A549 treated with ZK216348 at 1 μM for 4 hours (cell line): ENCODE data around the gene FBXL15. TPM values are rescaled to one million over a fixed set of nuclear protein-coding genes. Genes with fewer than 3 reads are reported as not detected.

Experiments used
- total RNA-seq: library from RNA; stranded (reverse); fragments of 200-300 nt; extraction: Qiagen RNA extraction; gene quantifications from 5 replicates; pipeline ENCODE4 v1.2.3, GENCODE V29; 2022; ENCODE audit warnings: low read depth

Gene FBXL15, protein sequence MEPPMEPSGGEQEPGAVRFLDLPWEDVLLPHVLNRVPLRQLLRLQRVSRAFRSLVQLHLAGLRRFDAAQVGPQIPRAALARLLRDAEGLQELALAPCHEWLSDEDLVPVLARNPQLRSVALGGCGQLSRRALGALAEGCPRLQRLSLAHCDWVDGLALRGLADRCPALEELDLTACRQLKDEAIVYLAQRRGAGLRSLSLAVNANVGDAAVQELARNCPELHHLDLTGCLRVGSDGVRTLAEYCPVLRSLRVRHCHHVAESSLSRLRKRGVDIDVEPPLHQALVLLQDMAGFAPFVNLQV
- 4.9 to 11.4 TPM (median 8.5 TPM) in 5 replicates for total RNA-seq

DNA sequence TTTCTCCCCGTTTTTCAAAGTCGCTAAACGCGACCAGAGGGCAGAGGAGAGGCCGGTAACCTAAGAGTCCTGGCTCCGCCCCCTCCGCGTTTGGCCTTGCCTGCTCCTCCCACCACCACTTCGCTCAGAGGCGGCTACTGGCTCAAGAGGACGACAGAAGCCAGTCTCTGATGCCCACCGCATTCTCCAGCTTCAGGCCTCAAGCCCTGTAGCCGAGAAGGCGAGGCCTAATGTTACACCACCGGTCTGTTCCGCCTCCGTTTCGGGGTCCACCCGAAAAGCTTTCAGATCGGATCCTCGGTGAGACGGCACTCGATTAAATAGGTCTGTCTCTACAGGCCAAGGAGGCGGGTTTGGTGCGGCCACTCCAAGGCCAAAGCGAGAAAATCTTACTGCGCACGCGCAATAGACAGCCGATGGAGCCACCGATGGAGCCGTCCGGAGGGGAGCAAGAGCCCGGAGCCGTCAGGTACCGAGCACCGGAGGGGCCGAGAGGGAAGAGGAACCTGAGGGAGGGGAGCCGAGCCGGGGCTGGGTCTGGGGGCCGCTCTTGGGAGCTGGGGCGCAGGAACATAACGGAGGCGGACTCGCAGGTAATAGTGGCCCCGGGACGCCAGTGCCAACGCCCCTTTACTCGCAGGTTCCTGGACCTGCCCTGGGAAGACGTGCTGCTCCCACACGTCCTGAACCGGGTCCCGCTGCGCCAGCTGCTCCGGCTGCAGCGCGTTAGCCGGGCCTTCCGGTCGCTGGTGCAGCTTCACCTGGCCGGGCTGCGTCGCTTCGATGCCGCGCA is at the start of gene FBXL15:
Gene FBXL15, plus strand, starts transcription at position 123 of the 793 bp plus-strand sequence. Its CDS starts 294 bp downstream, at position 417.

GRCh38 chr10:102395400-102396316 is 25.0 kb upstream of the FBXL15 start, which contains the start of gene NFKB2:
Gene NFKB2, plus strand, starts transcription at chr10:102395705. Its CDS starts 255 bp downstream, at chr10:102395960.

GRCh38 chr10:102418622-102419268 is 1.9 kb upstream of the FBXL15 start, which contains the start of gene PSD:
Gene PSD, minus strand, starts transcription at chr10:102418785. Its CDS starts 1,747 bp downstream, at chr10:102417038.

GRCh38 chr10:102432162-102432950 is 11.7 kb downstream of the FBXL15 start, which contains the start of gene CUEDC2:
Gene CUEDC2, minus strand, starts transcription at chr10:102432574. Its CDS starts 7,386 bp downstream, at chr10:102425188.

DNA sequence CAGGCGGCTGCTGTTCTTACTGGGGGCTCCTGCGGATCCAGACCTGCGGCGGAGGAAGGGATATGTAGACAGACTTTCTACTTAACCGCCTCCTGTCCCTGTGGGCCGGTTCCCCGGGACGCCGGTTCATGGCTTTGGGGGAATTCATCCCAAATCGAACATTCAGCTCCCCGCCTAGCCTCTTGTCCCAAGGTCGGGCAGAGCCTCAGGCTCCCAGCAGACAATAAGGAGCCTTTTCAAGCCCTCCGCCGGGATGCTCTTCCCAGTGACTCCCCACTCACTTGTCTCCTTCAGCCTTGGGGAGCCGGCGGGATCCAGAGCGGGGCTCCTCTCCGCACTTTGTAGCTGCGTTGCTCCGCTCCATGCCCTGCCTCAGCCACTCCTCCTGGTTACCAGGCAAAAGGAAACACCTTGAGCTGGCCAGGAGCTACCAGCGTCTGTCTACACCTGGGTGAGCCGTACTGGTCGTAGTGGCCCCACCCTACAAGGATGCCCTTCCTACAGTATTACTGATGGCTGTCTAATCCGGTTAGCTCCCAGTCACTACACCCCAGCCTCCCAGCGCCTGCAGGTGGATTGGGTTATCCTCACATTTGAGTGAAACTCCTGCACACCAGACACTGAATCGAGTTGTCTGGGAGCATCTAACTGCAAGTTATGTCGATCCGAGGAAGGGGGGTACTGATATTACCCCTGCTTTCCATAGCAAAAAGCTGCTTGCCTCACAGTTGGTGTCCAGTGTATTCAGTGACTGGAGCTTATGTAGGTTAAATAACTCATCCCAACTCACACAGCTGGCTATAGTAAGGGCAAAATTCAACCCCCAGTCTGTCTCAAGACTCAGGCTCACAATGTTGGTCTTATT is 30.7 kb downstream of the FBXL15 start, which contains the start of gene C10orf95:
Gene C10orf95, minus strand, starts transcription at position 439 of the 865 bp plus-strand sequence. CDS start 450 bp downstream, outside the sequence.

Other genes starting within 250 kb of the FBXL15 start
- 0.38 to 0.73 TPM (median 0.62 TPM) in 4 of 5 replicates, not detected in the other for gene ELOVL3, start 194.5 kb upstream of the FBXL15 start, total RNA-seq
- 0.33 to 0.90 TPM (median 0.55 TPM) in 5 replicates for gene PITX3, start 179.3 kb upstream of the FBXL15 start, total RNA-seq
- 16.8 to 30.0 TPM (median 26.1 TPM) in 5 replicates for gene GBF1, start 175.3 kb upstream of the FBXL15 start, total RNA-seq
- 44.9 to 75.7 TPM (median 64.7 TPM) in 5 replicates for gene NFKB2, start 25.1 kb upstream of the FBXL15 start, total RNA-seq
- 0.34 to 0.61 TPM (median 0.51 TPM) in 5 replicates for gene PSD, start 2.1 kb upstream of the FBXL15 start, total RNA-seq
- 54.9 to 73.1 TPM (median 62.7 TPM) in 5 replicates for gene CUEDC2, start 11.7 kb downstream of the FBXL15 start, total RNA-seq
- gene C10orf95, start 30.7 kb downstream of the FBXL15 start, total RNA-seq, result 0.13 to 0.34 TPM (median 0.19 TPM) in 4 of 5 replicates, not detected in the other
- 83.8 to 98.2 TPM (median 93.1 TPM) in 5 replicates for gene ACTR1A, start 81.9 kb downstream of the FBXL15 start, total RNA-seq
- gene SUFU, start 83.1 kb downstream of the FBXL15 start, total RNA-seq, result 4.9 to 8.2 TPM (median 7.2 TPM) in 5 replicates
- gene TRIM8, start 223.6 kb downstream of the FBXL15 start, total RNA-seq, result 40.3 to 45.9 TPM (median 44.9 TPM) in 5 replicates